NCI-H1048 (cell line): ENCODE measurements around the gene VPS16.
"Not testable (repeated sequence)": the region's sequence is repeated elsewhere in the genome, so short reads cannot be mapped to it uniquely, and the experiment has no call there.

Experiments used
- DNase-seq: peaks from one replicate; lab custom pipeline; 2025; lab: John Stamatoyannopoulos, UW

The VPS16 gene

DNA sequence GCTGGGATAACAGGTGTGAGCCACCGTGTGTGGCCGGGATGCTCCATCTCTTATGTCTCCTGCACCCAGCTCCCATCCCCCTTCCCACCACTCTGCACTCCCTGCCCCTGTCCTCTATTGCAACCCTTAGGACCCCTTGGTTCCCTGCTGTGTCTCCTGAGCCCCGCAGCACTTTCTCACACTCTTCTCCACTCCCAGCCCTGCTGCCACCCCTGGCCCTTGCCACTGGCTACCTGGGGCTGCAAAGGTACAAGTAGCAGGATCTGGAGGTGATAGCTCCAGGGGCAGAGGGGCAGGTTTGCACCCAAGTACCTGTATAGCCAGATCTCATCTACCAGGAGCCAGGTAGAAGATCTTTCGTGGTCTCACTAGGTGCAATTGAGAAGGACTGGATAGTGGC is 33.5 kb upstream of the VPS16 start:
- no peak for DNase-seq

DNA sequence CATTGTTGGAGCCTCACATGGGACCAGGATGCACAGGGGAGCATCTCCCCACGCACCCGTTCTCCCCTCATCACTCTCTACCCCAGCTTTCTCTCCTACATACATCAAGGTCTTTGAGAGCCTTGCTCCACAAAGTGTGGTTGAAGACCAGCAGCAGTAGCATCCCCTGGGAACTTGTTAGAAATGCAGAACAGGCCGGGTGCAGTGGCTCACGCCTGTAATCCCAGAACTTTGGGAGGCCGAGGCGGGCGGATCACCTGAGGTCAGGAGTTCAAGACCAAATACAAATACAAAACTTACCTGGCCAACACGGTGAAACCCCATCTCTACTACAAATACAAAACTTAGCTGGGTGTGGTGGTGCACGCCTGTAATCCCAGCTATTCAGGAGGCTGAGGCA is 32.6 kb upstream of the VPS16 start:
- not testable (repeated sequence) for DNase-seq

DNA sequence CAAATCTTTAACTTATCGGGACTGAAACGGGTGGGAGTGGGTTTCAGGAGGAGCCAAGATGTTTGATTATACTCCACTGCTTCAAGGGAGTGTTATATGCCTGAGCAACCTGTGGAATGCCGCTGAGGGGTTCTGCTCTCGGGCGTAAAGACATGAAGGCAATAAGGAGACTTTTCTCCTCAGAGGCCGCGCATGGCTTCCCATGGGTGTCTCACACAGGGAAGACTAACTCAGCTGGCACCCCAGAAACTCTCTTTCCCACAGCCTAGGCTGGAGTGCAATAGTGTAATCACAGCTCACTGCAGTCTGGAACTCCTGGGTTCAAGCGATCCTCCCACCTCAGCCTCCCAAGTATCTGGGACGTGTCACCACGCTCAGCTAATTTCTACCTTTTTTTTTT is 30.9 kb upstream of the VPS16 start:
- no peak for DNase-seq

DNA sequence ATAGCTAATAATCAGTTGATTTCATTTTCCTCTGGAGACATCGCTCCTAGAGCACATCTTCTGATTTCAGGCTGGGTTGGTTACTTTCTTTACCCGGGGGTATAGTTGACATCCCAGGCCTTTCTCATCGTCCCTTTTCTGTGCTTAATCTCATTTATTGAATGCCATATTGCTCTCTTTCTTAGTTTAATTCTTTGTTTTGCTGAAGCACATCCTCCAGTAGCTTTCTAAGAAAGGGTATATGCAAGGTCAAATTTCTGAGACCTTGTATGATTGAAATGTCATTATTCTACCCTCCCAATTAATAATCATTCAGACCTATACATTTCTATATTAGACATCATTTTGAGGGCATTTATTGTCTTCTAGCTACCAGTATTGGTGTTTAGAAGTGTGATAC is 28.4 kb upstream of the VPS16 start:
- DNase-seq, result no peak

DNA sequence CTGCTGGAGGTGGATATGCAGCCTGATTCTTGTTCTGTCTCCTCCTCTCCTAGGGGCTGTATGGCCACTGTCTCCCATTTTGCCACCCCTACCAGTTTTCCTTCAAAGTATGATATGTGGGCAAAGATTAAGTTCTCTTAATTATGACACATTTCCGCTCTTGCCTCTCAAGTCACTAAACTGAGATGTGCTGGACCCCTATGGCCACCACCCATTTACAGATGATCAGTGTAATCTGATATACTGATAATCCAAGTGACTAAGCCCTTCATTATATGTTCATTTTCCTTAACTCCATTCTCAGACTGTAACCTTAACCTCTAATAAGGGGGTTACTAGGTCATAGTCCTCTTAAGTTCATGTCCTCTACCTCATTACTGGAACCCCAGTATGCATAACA is 26.5 kb upstream of the VPS16 start:
- DNase-seq, result no peak

DNA sequence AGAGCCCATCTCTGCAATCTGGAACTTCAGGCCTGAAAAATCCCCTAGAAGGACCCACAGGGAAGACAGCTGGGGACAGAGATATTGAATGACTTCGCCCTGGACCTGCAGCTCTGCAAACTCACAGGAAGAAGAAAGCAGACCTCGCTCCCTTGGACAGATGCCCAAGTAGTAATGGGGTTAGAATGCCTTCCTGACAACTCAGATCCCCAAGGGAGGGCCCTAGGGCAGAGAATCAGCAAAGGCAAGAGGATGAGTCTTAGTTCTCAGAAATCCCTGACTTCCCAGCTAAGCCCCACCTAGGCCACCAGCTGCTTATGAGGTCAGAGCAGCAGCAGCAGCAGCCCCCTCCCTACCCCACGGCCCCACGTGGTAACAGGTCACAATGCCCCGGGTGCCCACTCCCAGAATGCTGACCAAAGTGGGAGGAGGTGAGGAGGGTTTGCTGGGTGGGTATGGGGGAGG is 25.9 kb upstream of the VPS16 start, which contains the start of gene C20orf141:
C20orf141 (plus strand) TSS at position 401 of the 465 bp plus-strand sequence. CDS start 198 bp downstream, outside the sequence.
- no peak for DNase-seq

DNA sequence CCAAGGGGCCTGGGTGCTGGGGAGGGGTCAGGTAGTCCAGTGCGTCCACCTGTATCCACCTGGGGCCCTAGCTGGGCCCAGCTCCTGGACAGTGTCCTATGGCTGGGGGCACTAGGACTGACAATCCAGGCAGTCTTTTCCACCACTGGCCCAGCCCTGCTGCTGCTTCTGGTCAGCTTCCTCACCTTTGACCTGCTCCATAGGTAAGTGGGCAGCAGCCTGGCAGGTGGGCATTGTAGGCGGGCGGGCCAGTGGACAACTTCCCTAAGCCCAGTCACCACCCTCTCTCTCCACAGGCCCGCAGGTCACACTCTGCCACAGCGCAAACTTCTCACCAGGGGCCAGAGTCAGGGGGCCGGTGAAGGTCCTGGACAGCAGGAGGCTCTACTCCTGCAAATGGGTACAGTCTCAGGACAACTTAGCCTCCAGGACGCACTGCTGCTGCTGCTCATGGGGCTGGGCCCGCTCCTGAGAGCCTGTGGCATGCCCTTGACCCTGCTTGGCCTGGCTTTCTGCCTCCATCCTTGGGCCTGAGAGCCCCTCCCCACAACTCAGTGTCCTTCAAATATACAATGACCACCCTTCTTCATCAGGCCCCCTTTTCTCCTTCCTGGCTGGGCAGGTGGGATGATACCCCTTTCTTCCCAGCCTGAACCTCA is 25.2 kb upstream of the VPS16 start:
- DNase-seq, result no peak

GRCh38 chr20:2816030-2816582 is 24.4 kb upstream of the VPS16 start, which contains the start of gene TMEM239:
Gene TMEM239 (plus strand): TSS chr20:2816364. CDS start chr20:2816555, 191 bp downstream.
- no peak for DNase-seq

DNA sequence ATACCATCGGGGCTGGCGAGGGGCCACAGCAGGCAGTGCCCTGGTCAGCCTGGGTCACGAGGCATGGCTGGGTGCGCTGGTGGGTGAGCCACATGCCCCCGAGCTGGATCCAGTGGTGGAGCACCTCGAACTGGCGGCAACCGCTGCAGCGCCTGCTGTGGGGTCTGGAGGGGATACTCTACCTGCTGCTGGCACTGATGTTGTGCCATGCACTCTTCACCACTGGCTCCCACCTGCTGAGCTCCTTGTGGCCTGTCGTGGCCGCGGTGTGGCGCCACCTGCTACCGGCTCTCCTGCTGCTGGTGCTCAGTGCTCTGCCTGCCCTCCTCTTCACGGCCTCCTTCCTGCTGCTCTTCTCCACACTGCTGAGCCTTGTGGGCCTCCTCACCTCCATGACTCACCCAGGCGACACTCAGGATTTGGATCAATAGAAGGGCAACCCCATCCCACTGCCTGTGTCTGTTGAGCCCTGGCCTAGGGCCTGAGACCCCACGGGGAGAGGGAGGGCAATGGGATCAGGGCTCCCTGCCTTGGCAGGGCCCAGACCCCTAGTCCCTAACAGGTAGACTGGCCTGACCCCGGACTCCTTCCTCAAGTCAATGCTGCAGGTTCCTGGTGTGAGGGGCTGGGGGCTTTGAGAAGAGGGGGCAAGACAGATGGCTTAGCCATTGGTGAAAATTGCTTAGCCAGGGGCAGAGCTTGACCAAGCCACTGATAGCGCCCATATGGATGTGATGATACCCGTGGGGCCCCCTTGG is 23.8 kb upstream of the VPS16 start:
- no peak for DNase-seq

- DNase-seq, result no peak
These were observed 23.2 kb upstream of the VPS16 start for GRCh38 chr20:2817341-2817726.

- no peak for DNase-seq
These were observed 22.5 kb upstream of the VPS16 start for GRCh38 chr20:2817891-2818595.

- DNase-seq, result no peak
These were observed 20.3 kb upstream of the VPS16 start for GRCh38 chr20:2820084-2820895.

DNA sequence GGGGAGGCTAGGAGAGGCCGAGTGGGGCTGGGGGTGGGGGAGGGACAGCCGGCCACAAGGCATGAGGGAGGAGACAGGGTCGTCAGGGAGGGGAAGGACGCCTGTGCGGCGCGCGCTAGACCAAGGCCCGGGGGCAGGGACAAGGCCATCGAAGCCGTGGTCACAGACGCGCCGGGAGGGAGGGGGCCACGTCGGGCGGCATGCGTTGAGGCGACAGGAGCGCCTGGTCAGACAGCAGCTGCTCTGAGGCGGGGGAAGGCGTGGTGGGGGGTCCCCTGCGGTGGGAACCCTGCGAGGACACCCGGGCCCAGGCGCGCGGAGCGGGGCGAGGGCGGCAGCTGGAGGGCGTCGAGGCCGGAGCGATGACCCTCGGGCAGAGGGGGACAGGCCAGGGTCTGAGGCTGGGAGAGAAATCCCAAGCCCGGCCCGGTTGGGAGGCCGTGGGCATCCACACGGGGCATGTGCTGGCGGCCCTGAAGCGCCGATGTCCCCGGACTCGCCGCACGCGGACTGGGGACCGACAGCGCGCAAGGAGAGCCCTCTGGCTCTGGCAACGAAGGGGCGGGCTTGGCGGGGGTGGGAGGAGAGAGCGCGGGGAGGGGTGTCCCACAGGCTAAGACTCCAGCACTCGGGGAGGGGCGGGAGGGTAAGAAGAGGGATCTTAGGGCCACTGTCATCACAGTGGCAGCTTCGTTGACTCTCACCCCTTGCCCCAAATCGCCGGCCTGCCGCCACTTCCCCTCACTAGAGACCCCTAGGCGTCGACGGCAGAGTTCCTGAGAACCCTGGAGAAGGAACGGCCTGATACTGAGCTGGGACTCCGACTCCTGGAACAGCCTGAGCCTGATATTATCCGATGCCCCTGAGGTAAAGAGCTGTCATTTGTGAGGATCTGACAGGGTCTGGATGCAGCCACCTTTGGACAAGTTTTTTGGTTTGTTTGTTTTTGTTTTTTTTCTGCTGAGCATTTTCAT is 19.4 kb upstream of the VPS16 start:
- DNase-seq, result no peak

DNA sequence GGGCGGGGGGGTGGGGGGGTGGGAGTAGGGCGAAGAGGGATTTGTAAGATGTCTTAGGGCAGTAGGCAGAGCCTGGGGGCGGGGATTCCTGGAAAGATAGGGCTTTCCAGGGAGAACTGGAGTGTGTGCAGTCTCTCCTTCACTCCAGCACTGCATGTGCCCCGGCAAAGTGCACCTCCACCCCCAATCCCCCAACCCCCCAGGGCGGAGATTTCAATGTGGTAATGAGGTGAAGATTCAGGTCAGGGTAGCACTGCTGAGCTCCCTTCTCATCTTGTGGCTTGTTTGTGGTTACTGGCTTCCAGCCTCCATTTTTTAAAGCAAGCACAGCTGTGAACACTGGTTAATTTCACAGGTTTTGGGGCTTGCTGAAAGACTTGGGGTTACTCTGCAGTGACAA is 18.5 kb upstream of the VPS16 start:
- no peak for DNase-seq

DNA sequence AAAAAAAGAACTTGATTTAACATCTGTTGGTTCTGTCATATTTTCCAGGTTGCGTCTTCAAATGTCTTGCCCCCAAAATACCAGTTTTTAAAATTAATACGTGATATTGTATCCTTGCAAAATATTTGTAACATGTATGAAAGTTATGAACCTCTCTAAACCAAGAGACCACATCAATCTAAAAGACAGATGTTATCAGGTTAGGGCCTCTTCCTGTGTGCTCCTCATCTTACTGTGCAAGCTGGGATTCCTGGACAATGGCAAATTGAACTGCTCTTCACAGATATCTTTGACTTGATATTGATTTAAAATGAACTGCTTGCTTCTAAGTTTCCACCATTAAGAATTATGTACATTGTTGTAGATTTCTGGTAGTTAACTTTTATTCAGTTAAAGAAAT is 14.8 kb upstream of the VPS16 start:
- no peak for DNase-seq

DNA sequence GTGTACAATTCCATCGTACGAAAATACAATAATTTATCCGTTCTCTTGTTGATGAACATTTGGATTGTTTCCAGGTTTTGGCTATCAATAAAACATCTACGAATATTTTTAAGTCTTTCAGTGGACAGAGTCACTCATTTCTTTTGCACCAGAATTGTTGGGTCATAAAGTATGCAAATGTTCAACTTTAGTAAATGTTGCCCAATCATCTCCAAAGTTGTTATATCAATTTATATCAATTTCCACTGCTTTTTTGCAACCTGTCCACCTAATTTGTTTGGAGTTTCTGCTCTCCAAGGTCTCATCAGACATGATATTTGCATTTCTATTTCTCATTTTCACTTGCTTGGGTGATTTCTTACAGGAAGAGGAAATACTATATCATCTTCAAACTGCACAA is 13.9 kb upstream of the VPS16 start:
- DNase-seq, result no peak

- DNase-seq, result no peak
These were observed 11.2 kb upstream of the VPS16 start for GRCh38 chr20:2829376-2829775.

DNA sequence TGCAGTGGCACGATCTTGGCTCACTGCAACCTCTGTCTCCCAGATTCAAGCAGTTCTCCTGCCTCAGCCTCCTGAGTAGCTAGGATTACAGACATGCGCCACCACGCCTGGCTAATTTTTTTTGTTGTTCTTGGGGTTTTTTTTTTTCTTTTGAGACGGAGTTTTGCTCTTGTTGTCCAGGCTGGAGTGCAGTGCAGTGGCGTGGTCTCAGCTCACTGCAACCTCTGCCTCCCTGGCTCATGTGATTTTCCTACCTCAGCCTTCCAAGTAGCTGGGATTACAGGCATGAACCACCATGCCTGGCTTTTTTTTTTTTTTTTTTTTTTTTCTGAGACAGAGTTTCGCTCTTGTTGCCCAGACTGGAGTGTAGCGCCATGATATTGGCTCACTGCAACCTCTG is 9.3 kb upstream of the VPS16 start:
- not testable (repeated sequence) for DNase-seq

DNA sequence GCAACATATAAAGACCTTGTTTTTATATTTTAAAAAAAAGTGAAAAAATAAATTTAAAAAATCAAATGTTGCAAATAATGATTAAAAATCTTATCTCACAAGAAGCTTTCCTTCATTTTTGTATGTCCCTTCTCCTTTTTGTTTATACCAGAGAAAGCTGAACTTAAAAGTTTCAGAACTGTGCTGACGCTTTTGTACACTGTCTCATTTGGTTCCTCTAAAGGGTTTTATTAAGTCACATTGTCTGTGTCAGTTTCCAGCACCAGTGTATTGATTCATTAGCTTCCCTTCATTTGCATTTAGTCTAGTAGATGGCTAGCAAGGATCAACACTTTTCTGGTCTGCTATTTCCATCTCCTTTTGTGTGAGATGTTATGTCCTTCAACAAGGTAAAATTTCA is 6.8 kb upstream of the VPS16 start:
- DNase-seq, result no peak

DNA sequence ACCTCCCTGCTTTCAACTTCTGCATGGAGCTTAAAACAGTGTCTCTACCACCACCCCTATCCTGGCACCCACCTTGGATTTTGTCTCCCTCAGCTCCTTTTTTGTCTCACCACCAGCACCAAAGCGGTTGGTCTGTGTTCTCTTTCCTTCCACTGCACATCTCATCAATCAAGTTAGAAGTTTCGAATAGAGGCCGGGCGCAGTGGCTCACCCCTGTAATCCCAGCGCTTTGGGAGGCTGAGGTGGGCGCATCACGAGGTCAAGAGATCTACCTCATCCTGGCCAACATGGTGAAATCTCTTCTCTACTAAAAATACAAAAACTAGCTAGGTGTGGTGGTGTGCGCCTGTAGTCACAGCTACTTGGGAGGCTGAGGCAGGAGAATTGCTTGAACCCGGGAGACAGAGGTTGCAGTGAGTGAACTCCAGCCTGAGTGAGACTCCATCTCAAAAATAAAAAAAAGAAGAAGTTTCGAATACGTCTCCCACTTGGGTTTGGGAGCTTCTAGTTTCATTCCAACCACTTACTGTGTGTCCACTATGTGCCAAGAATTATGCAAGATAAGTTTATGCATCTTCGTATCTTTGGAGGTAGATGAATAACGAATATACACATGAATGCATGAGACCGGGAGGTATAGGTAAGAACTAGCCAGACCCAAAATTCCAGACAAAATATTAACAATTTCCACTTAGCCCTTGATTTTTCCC is 6.0 kb upstream of the VPS16 start:
- no peak for DNase-seq
